IMR-90 (cell line): Measurements from ENCODE around the gene MRTO4. TPM values are rescaled to one million over a fixed set of nuclear protein-coding genes. Genes with fewer than 3 reads are reported as not detected.
A peak's percentile ranks its signal among the peaks of the same experiment; 100 is the strongest.

Experiments
- ATAC-seq: fragments of 200-7000 bp; cut with Tn5 transposase; 2 replicates; pipeline ENCODE4 v1.9.1; 2020; ENCODE audit warnings: low read depth, mild to moderate bottlenecking, moderate library complexity
- BruUV-seq: library from RNA; stranded (reverse); fragments of 400-500 nt; replicated peaks from 2 replicates; lab custom pipeline; 2021; lab: Mats Ljungman, UMichigan
- CTCF ChIA-PET: fragments of 300-600 bp; formaldehyde crosslinking; extraction: SDS; loops from one replicate; lab custom pipeline; 2021; ENCODE audit warnings: antibody characterized with exemption; lab: Yijun Ruan, JAX
- POLR2A ChIA-PET: fragments of 300-600 bp; sonication (Branson Sonifier 250); formaldehyde crosslinking; loops from one replicate; lab custom pipeline; 2022; ENCODE audit warnings: antibody characterized with exemption; ENCODE audit not compliant: unreplicated experiment; lab: Charles Lee
- DNase-seq: peaks from one replicate; pipeline ENCODE4 v3.0.0; 2013
- H2AFZ ChIP-seq: replicated peaks from 2 replicates; pipeline ENCODE3; 2013; ENCODE audit warnings: low read length, mild to moderate bottlenecking; ENCODE audit not compliant: poor library complexity
- H2AK5ac ChIP-seq: 2 replicates; pipeline ENCODE4 v1.6.1; 2013; ENCODE audit warnings: low read depth, low read length, inconsistent platforms
- H2AK9ac ChIP-seq: replicated peaks from 2 replicates; pipeline ENCODE3; 2013; ENCODE audit warnings: mild to moderate bottlenecking, low read depth, low read length, moderate library complexity; ENCODE audit not compliant: poor library complexity
- H2BK120ac ChIP-seq: 2 replicates; pipeline ENCODE4 v1.6.1; 2013; ENCODE audit warnings: low read depth, low read length, inconsistent platforms
- H2BK15ac ChIP-seq: 3 replicates; pipeline ENCODE4 v1.6.1; 2013; ENCODE audit warnings: low read depth, low read length, inconsistent platforms
- H2BK20ac ChIP-seq: 2 replicates; pipeline ENCODE4 v1.6.1; 2013; ENCODE audit warnings: low read depth, mild to moderate bottlenecking, inconsistent platforms, low read length, moderate library complexity
- H2BK5ac ChIP-seq: 2 replicates; pipeline ENCODE4 v1.6.1; 2013; ENCODE audit warnings: mild to moderate bottlenecking, low read depth, low read length, inconsistent platforms; ENCODE audit not compliant: poor library complexity, severe bottlenecking
- H3K14ac ChIP-seq: replicated peaks from 2 replicates; pipeline ENCODE4 v1.6.1; 2013; ENCODE audit warnings: low read depth, low read length, inconsistent platforms
- H3K18ac ChIP-seq: 2 replicates; pipeline ENCODE4 v1.6.1; 2013; ENCODE audit warnings: low read depth, low read length, control low read depth
- H3K23ac ChIP-seq: 2 replicates; pipeline ENCODE4 v1.6.1; 2013; ENCODE audit warnings: low read depth, low read length, inconsistent platforms
- H3K27ac ChIP-seq: 2 replicates; pipeline ENCODE4 v1.5.1; 2013; ENCODE audit warnings: mild to moderate bottlenecking, control low read depth, low read length; ENCODE audit not compliant: insufficient read depth
- H3K27me3 ChIP-seq: 2 replicates; pipeline ENCODE4 v1.6.1; 2013; ENCODE audit warnings: low read length; ENCODE audit not compliant: control insufficient read depth, insufficient read depth
- H3K36me3 ChIP-seq: 2 replicates; pipeline ENCODE4 v1.6.1; 2013; ENCODE audit warnings: low read length, mixed read lengths; ENCODE audit not compliant: control insufficient read depth, insufficient read depth
- H3K4ac ChIP-seq: 2 replicates; pipeline ENCODE4 v1.6.1; 2013; ENCODE audit warnings: low read depth, low read length, inconsistent platforms
- H3K4me1 ChIP-seq: 2 replicates; pipeline ENCODE4 v1.6.1; 2013; ENCODE audit warnings: low read length, mixed read lengths; ENCODE audit not compliant: control insufficient read depth, insufficient read depth
- H3K4me2 ChIP-seq: 2 replicates; pipeline ENCODE4 v1.6.1; 2013; ENCODE audit warnings: low read depth, mild to moderate bottlenecking, control low read depth, low read length, moderate library complexity
- H3K4me3 ChIP-seq: 2 replicates; pipeline ENCODE4 v1.5.1; 2013; ENCODE audit warnings: low read depth, mild to moderate bottlenecking, control low read depth, low read length, moderate library complexity; ENCODE audit not compliant: insufficient read depth
- H3K56ac ChIP-seq: 2 replicates; pipeline ENCODE4 v1.6.1; 2013; ENCODE audit warnings: low read length, inconsistent platforms; ENCODE audit not compliant: insufficient read depth; ENCODE audit errors: extremely low read depth
- H3K79me1 ChIP-seq, 2 experiments: 2 replicates each; pipeline ENCODE4 v1.6.1; 2013; ENCODE audit warnings: low read length in 2 of 2, inconsistent platforms in 1 of 2, low read depth in 1 of 2
- H3K9ac ChIP-seq: 2 replicates; pipeline ENCODE4 v1.6.1; 2013; ENCODE audit warnings: low read depth, low read length, control low read depth
- H3K9me1 ChIP-seq: 2 replicates; pipeline ENCODE4 v1.6.1; 2013; ENCODE audit warnings: low read length, inconsistent platforms; ENCODE audit not compliant: insufficient read depth
- H3K9me3 ChIP-seq: 2 replicates; pipeline ENCODE4 v1.6.1; 2013; ENCODE audit warnings: low read length; ENCODE audit not compliant: control insufficient read depth, insufficient read depth
- H4K20me1 ChIP-seq: 2 replicates; pipeline ENCODE4 v1.6.1; 2013; ENCODE audit warnings: low read length, inconsistent platforms; ENCODE audit not compliant: insufficient read depth
- H4K5ac ChIP-seq: 2 replicates; pipeline ENCODE4 v1.6.1; 2013; ENCODE audit warnings: mild to moderate bottlenecking, low read depth, low read length, control low read depth
- H4K8ac ChIP-seq, 2 experiments: 2 replicates each; pipeline ENCODE4 v1.6.1; 2013; ENCODE audit warnings: low read depth in 2 of 2, low read length in 2 of 2, control low read depth in 1 of 2, inconsistent platforms in 1 of 2
- H4K91ac ChIP-seq: 2 replicates; pipeline ENCODE4 v1.6.1; 2013; ENCODE audit warnings: low read depth, low read length, inconsistent platforms; ENCODE audit not compliant: insufficient read depth
- MXI1 ChIP-seq: IDR thresholded peaks from 2 replicates; pipeline ENCODE4 v1.6.1; 2012; ENCODE audit warnings: low read depth, mild to moderate bottlenecking, low read length, moderate library complexity, borderline replicate concordance
- RAD21 ChIP-seq: IDR thresholded peaks from 2 replicates; pipeline ENCODE4 v1.6.1; 2012; ENCODE audit warnings: low read length, improper control_type of control experiment
- RCOR1 ChIP-seq: IDR thresholded peaks from 2 replicates; pipeline ENCODE4 v1.6.1; 2012; ENCODE audit warnings: mild to moderate bottlenecking, low read length, improper control_type of control experiment; ENCODE audit not compliant: insufficient replicate concordance
- WGBS, 2 experiments: methylation state at CpG; one replicate each; pipeline versions ENCODE4 v1.1.5 to v1.1.7; 2013; ENCODE audit warnings: missing lambda C conversion rate in 2 of 2; ENCODE audit not compliant: insufficient read length in 1 of 2; ENCODE audit errors: extremely low coverage in 2 of 2; 5-methylcytosine and 5-hydroxymethylcytosine counted together
- dilution Hi-C: fragments of 300-500 bp; cut with HindIII; formaldehyde crosslinking; loops from one replicate; pipeline ENCODE4 v1.14.3; 2018; ENCODE audit warnings: low sequenced_read_pairs; ENCODE audit not compliant: unreplicated experiment
- in situ Hi-C: fragments of 300-500 bp; cut with MboI; formaldehyde crosslinking; loops from 3 replicates; pipeline ENCODE4 v1.14.3; 2019; ENCODE audit warnings: low sequenced_read_pairs, inconsistent platforms, mixed read lengths
- intact Hi-C: fragments of 100-400 bp; cut with micrococcal nuclease; formaldehyde crosslinking; loops from 2 replicates; pipeline ENCODE4 v1.10.0; 2022
- polyA plus RNA-seq, 3 experiments: library from polyadenylated mRNA; depleted of rRNA; stranded (reverse); fragments of >200 nt; gene quantifications; 2 replicates each; pipeline ENCODE4 v1.2.3, GENCODE V29; 2012; ENCODE audit warnings: low replicate concordance in 1 of 3
- total RNA-seq: library from RNA; depleted of rRNA; stranded (reverse); fragments of >200 nt; gene quantifications from 2 replicates; pipeline ENCODE4 v1.2.3, GENCODE V29; 2012
- TF ChIP-seq, protein P1 (sequence below): fragments of 150-350 bp; IDR thresholded peaks from 2 replicates; pipeline ENCODE4 v1.6.1; 2016; ENCODE audit warnings: low read depth, mild to moderate bottlenecking, low read length, moderate library complexity, borderline replicate concordance

The MRTO4 gene
- total and polyA plus RNA-seq, 2 of the 4 experiments (the other 2 are of a cell fraction), result 48.0 to 58.1 TPM

GRCh38 chr1:19257178-19257914 is 5.7 kb downstream of the MRTO4 start:
- Histone ChIP-seq H4K91ac (no peak overlapping the region), H3K23ac (no peak overlapping the region), H3K56ac (no peak overlapping the region), H3K4me1 (peaks cover 4% of the 10 kb centered on the region; the same call in 1 of the 2 replicates), H3K9ac (no peak overlapping the region), H3K36me3 (peaks cover 41% of the 10 kb centered on the region), H3K27me3 (no peaks in the 10 kb centered on the region), H2AK5ac (no peak overlapping the region), H3K4me3 (no peak overlapping the region), H2AFZ (no peak overlapping the region), H4K8ac (no peak overlapping the region), H2BK120ac (no peak overlapping the region), H3K4ac (no peak overlapping the region), H2BK5ac (no peak overlapping the region), H2AK9ac (peak overlapping the region; percentile 28), H3K14ac (no peak overlapping the region), H3K9me3 (no peaks in the 10 kb centered on the region), H3K4me2 (no peak overlapping the region), H3K9me1 (peaks cover 16% of the 10 kb centered on the region), H2BK15ac (no peak overlapping the region), H2BK20ac (no peak overlapping the region), H3K79me1 (peaks cover 18 to 47% of the 10 kb centered on the region in 2 experiments), H3K18ac (no peak overlapping the region), H4K20me1 (peaks cover 22% of the 10 kb centered on the region), H3K27ac (no peak overlapping the region), H4K5ac (no peak overlapping the region)
- TF ChIP-seq MXI1, result no peak
- TF ChIP-seq RAD21, result no peak
- TF ChIP-seq RCOR1, result no peak
- TF ChIP-seq, protein P1, sequence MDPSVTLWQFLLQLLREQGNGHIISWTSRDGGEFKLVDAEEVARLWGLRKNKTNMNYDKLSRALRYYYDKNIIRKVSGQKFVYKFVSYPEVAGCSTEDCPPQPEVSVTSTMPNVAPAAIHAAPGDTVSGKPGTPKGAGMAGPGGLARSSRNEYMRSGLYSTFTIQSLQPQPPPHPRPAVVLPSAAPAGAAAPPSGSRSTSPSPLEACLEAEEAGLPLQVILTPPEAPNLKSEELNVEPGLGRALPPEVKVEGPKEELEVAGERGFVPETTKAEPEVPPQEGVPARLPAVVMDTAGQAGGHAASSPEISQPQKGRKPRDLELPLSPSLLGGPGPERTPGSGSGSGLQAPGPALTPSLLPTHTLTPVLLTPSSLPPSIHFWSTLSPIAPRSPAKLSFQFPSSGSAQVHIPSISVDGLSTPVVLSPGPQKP, result no peak
- ChIA-PET POLR2A (interaction anchor here (0.5 kb wide), 1 partner anchor 228 kb away, joined by 3 read pairs; no protein-coding TSS in a partner anchor), CTCF (no interaction called here)
- in situ Hi-C loops (no loop called here), intact Hi-C loops (no loop called here), dilution Hi-C loops (no loop called here)
- ATAC-seq (no peak), DNase-seq (no peak)
- WGBS, 2 experiments, result 88% methylated on average over 7 of the region's 15 CpGs; no CpG with 5 or more reads in 1 of the 2 experiments
- BruUV-seq, result no TSS peak
